Measurements from ENCODE around the gene GSC2.

DNA sequence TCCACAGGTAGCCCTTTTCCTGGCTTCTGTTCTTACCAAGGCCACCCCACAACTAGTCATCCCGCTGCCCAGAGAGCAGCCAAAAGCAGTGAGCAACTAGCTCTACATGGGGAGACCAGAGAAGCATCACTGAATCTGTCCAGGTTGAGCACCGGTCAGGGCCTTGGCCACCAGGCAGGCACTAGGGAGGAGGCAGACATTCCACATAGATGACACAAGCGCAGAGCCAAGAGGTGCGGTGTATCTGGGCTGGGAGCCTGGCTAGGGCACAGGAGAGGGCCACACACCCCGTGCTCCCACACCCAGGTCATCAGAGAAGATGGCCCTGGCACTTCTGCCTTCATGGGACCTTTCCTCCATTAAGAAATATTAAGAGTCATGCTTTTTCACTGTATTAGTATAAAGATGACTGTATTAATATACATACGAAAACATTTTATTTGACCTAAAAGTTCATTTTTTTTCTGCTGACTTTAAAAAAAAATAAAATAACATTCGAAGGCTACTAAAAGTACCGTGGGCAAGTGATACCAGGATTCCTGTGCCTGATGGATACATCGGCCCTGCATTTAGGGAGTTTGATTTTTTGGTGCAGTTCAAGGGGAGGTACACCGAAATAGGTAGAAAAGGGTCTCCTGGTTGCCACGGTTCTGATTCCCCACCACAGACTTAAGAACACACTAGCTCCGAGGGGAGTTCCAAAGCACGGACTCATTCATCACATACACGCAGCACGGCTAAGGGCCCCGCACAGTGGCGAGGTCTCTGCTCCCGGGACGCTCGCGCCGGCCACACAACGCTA, 29.1 kb downstream of the GSC2 start:
- TF ChIP-seq, protein P1, sequence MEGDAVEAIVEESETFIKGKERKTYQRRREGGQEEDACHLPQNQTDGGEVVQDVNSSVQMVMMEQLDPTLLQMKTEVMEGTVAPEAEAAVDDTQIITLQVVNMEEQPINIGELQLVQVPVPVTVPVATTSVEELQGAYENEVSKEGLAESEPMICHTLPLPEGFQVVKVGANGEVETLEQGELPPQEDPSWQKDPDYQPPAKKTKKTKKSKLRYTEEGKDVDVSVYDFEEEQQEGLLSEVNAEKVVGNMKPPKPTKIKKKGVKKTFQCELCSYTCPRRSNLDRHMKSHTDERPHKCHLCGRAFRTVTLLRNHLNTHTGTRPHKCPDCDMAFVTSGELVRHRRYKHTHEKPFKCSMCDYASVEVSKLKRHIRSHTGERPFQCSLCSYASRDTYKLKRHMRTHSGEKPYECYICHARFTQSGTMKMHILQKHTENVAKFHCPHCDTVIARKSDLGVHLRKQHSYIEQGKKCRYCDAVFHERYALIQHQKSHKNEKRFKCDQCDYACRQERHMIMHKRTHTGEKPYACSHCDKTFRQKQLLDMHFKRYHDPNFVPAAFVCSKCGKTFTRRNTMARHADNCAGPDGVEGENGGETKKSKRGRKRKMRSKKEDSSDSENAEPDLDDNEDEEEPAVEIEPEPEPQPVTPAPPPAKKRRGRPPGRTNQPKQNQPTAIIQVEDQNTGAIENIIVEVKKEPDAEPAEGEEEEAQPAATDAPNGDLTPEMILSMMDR (conservative IDR thresholded peaks at IDR 0.05; ENCODE audit: low read depth, low read length) = no peak
- no peak for TF ChIP-seq SMC3 (IDR thresholded peaks at IDR 0.05; ENCODE audit: low read depth, low read length)
- TF ChIP-seq POLR2A (IDR thresholded peaks at IDR 0.05; ENCODE audit: low read depth, low read length) = no peak
- TF ChIP-seq RCOR1 (IDR thresholded peaks at IDR 0.05; ENCODE audit: insufficient replicate concordance, low read length) = no peak
- no peak for TF ChIP-seq BHLHE40 (IDR thresholded peaks at IDR 0.05; ENCODE audit: low read depth, low read length)
- TF ChIP-seq MAZ (IDR thresholded peaks at IDR 0.05; ENCODE audit: borderline replicate concordance, low read depth, low read length) = no peak
- TF ChIP-seq MXI1 (IDR thresholded peaks at IDR 0.05; ENCODE audit: borderline replicate concordance, low read depth, low read length) = no peak
- no peak for TF ChIP-seq CEBPB (IDR thresholded peaks at IDR 0.05; ENCODE audit: low read depth, low read length)
- TF ChIP-seq MAFK (IDR thresholded peaks at IDR 0.05; ENCODE audit: low read depth, low read length) = no peak
- no peak for TF ChIP-seq CHD1 (IDR thresholded peaks at IDR 0.05; ENCODE audit: low read depth, low read length)
- no peak for TF ChIP-seq FOS (IDR thresholded peaks at IDR 0.05; ENCODE audit: low read depth, low read length)
- no peak for TF ChIP-seq NFE2L2 (IDR thresholded peaks at IDR 0.05; ENCODE audit: low read depth, low read length)
- TF ChIP-seq, protein P2, sequence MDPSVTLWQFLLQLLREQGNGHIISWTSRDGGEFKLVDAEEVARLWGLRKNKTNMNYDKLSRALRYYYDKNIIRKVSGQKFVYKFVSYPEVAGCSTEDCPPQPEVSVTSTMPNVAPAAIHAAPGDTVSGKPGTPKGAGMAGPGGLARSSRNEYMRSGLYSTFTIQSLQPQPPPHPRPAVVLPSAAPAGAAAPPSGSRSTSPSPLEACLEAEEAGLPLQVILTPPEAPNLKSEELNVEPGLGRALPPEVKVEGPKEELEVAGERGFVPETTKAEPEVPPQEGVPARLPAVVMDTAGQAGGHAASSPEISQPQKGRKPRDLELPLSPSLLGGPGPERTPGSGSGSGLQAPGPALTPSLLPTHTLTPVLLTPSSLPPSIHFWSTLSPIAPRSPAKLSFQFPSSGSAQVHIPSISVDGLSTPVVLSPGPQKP (IDR thresholded peaks at IDR 0.05; ENCODE audit: borderline replicate concordance, low read depth, low read length) = no peak

All from IMR-90 (cell line).